ENCODE results near the gene FGFRL1.

GRCh38 chr4:967113-968104 lies 44.0 kb upstream of the FGFRL1 start:
- no peak for TF ChIP-seq CTCF (IDR thresholded peaks at IDR 0.05)
- no peak for TF ChIP-seq POLR2A (IDR thresholded peaks at IDR 0.05)

Measured in right lobe of liver (tissue), 4 donors.